Left ventricle myocardium inferior (tissue), 1 donor: ENCODE measurements around the gene POLR3B. TPM values are rescaled to one million over a fixed set of nuclear protein-coding genes. Genes with fewer than 3 reads are reported as not detected.

ENCODE experiments used
- DNase-seq: peaks from one replicate; pipeline ENCODE4 v3.0.0-alpha.2; 2020
- H3K27ac ChIP-seq: fragments of 200-600 bp; replicated peaks from 2 replicates; pipeline ENCODE4 v1.8.0; 2021
- H3K27me3 ChIP-seq: fragments of 200-600 bp; 2 replicates; pipeline ENCODE4 v1.8.0; 2021; ENCODE audit warnings: low read depth
- H3K36me3 ChIP-seq: fragments of 200-600 bp; 2 replicates; pipeline ENCODE4 v1.8.0; 2021
- H3K4me1 ChIP-seq: fragments of 200-600 bp; 2 replicates; pipeline ENCODE4 v1.8.0; 2021
- H3K4me3 ChIP-seq: fragments of 200-600 bp; 2 replicates; pipeline ENCODE4 v1.8.0; 2021; ENCODE audit warnings: mild to moderate bottlenecking, moderate library complexity
- H3K9me3 ChIP-seq: fragments of 200-600 bp; replicated peaks from 2 replicates; pipeline ENCODE4 v1.8.0; 2021
- intact Hi-C: fragments of 100-400 bp; cut with micrococcal nuclease; formaldehyde crosslinking; loops from one replicate; pipeline ENCODE4 v1.11.0; 2022
- total RNA-seq: library from RNA; stranded (reverse); fragmentation: NEBNext Ultra II Directional; extraction: Animal tissue kit (Norgen Biotek cat#: 25700); gene quantifications from one replicate; pipeline ENCODE4 v1.2.1, GENCODE V29; 2021
- TF ChIP-seq, protein P1 (sequence below): fragments of 200-600 bp; IDR thresholded peaks from 2 replicates; pipeline ENCODE4 v1.8.0; 2021; ENCODE audit warnings: antibody characterized with exemption, mild to moderate bottlenecking, borderline replicate concordance
- donor health status: DM: no; HTN: yes; CAD: no; lungs with severe emphysema.

The POLR3B gene
- total RNA-seq, 1 donor from 2014 or later: 8.5 TPM

DNA sequence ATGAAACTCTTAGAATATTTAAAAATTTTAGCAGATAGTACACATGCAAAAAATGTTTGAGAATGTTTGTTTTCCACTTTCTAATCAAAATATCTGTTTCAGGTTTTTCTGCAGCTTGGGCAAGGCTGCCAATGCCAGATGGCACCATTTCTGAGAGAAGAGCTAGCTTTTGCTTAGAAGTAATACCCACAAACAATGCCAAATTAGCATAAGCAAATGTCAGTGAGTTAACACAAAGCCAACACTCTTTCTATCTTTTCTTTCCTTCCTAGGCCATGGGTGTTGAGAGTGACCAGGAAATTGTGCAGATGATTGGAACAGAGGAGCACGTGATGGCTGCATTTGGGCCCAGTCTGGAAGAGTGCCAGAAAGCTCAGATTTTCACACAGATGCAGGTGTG, 35.2 kb downstream of the POLR3B start:
- no peak overlapping the region for H3K27ac ChIP-seq
- peaks cover 41% of the 10 kb centered on the region for H3K36me3 ChIP-seq
- H3K4me1 ChIP-seq: no peaks in the 10 kb centered on the region
- H3K4me3 ChIP-seq: no peak overlapping the region
- no peak for DNase-seq
- H3K27me3 ChIP-seq: no peaks in the 10 kb centered on the region
- no peaks in the 10 kb centered on the region for H3K9me3 ChIP-seq
- TF ChIP-seq, protein P1, sequence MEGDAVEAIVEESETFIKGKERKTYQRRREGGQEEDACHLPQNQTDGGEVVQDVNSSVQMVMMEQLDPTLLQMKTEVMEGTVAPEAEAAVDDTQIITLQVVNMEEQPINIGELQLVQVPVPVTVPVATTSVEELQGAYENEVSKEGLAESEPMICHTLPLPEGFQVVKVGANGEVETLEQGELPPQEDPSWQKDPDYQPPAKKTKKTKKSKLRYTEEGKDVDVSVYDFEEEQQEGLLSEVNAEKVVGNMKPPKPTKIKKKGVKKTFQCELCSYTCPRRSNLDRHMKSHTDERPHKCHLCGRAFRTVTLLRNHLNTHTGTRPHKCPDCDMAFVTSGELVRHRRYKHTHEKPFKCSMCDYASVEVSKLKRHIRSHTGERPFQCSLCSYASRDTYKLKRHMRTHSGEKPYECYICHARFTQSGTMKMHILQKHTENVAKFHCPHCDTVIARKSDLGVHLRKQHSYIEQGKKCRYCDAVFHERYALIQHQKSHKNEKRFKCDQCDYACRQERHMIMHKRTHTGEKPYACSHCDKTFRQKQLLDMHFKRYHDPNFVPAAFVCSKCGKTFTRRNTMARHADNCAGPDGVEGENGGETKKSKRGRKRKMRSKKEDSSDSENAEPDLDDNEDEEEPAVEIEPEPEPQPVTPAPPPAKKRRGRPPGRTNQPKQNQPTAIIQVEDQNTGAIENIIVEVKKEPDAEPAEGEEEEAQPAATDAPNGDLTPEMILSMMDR: no peak
- intact Hi-C loops: no loop called here

DNA sequence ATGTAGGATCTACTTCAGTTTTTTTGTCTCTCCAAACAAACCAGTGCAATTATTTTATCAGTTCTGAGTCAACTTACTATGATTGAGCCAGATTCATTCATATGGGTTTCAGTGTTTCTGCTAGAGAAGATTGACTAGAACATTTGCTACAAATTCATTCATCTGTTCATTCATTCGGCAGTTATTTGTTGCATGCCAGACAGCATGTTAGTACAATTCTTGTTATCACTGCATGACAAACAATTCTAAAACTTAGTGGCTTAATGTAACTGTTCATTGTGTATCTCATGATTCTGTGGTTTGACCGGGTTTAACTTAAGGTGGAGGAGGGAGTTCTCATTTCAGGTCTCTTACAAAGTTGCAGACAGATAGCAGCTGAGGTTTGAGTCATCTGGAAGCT, 52.3 kb downstream of the POLR3B start:
- intact Hi-C loops: no loop called here
- peaks cover 34% of the 10 kb centered on the region for H3K36me3 ChIP-seq
- TF ChIP-seq, protein P1: no peak

DNA sequence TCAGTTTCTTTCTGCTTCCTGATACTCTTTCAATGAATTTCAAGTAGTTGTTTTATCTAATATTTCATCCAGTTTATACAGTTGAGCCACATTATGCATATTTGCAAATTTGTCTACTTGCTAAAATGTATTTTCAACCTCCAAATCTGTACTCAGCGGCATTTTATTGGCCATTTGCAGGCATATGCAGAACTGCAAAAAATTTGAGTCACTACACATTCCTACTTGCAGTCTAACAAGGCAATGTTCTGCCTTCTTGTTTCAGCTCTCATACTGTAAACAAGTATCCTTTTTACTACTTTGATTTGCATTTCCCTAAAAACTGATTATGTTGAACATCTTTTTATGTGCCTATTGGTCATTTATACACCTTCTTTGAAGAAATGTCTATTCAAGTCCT, 55.0 kb downstream of the POLR3B start:
- Histone ChIP-seq H3K27ac (no peak overlapping the region), H3K4me3 (no peak overlapping the region), H3K4me1 (peaks cover 8% of the 10 kb centered on the region), H3K27me3 (no peaks in the 10 kb centered on the region), H3K36me3 (peaks cover 30% of the 10 kb centered on the region), H3K9me3 (no peaks in the 10 kb centered on the region)
- intact Hi-C loops: no loop called here
- TF ChIP-seq, protein P1: no peak
- no peak for DNase-seq

More for the DNA sequence above, 52.3 kb downstream of the POLR3B start:
- Histone ChIP-seq H3K27ac (no peak overlapping the region), H3K27me3 (no peaks in the 10 kb centered on the region), H3K4me3 (no peak overlapping the region), H3K4me1 (no peaks in the 10 kb centered on the region), H3K9me3 (no peaks in the 10 kb centered on the region)
- DNase-seq: no peak

DNA sequence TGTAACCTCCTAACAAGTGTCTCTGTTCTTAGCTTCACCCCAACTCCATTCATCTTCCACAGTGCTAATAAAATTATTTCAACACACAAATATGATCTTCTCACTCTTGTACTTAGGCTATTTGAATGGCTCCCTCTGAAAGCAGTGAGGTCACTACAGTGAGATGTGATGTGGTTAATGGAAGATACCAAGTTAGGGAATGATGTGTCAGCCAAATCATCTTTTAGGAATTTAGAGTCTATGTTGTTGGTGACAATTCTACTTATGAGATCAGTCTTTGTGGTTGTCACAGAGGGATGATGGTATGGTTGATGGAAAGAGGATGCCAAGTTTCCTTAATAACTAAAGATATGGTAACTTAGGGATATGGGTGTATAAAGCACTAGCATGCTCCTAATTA, 57.6 kb downstream of the POLR3B start:
- TF ChIP-seq, protein P1: no peak
- H3K27ac ChIP-seq: no peak overlapping the region
- H3K27me3 ChIP-seq: no peaks in the 10 kb centered on the region
- peaks cover 24% of the 10 kb centered on the region for H3K4me1 ChIP-seq
- intact Hi-C loops: no loop called here
- H3K36me3 ChIP-seq: peaks cover 30% of the 10 kb centered on the region
- H3K9me3 ChIP-seq: no peaks in the 10 kb centered on the region
- no peak overlapping the region for H3K4me3 ChIP-seq
- DNase-seq: no peak

DNA sequence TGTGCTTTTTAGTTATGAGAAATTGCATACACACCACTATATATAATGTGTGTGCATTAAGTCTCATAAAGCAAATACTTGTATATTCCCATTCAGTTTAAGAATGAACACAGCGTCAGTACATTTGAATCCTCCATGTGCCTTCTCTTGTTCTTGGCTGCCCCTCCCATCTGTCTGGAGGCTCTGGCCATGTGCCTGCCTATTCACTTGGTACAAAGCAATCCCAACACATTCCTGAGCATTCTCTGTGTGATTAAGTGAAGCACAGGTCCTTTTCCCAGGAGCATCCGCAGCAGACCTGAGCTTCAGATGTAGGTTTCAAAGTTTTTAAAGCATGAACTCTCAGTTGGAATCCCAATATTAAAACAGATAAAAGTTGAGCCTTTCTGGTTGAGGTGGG, 58.7 kb downstream of the POLR3B start:
- no peak overlapping the region for H3K27ac ChIP-seq
- peaks cover 24% of the 10 kb centered on the region for H3K4me1 ChIP-seq
- intact Hi-C loops: no loop called here
- H3K9me3 ChIP-seq: no peaks in the 10 kb centered on the region
- DNase-seq: no peak
- TF ChIP-seq, protein P1: no peak
- H3K27me3 ChIP-seq: no peaks in the 10 kb centered on the region
- peaks cover 25% of the 10 kb centered on the region for H3K36me3 ChIP-seq
- no peak overlapping the region for H3K4me3 ChIP-seq
